Measurements from ENCODE around the gene NRIP1. TPM values are rescaled to one million over a fixed set of nuclear protein-coding genes. Genes with fewer than 3 reads are reported as not detected.

NRIP1 gene
- total and polyA plus RNA-seq, 4 experiments from 2014 or later, result 17.4 to 24.5 (median 22.1) TPM

DNA sequence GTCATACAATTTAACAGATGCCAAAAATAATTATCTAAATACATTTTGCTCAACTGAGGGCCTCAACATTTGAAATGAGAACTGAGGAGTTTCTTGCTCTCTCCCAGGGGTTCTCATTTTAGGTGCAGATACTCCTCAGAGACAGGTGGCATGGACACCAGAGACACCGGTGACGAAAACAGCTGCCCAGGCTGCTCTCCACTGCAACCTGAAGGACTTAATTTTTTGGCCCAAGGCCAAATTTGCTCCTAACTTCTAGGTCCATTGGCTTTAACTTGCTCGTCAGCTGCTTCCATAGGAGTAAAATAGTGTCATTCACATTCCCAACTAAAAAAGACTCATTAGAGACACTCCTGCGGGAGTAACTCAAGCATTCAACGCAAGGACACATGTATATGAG lies 87.0 kb downstream of the NRIP1 start:
- Histone ChIP-seq H3K27ac (ENCODE audit: low read depth, low read length) (no peak overlapping the region), H3K4me3 (ENCODE audit: low read length in 2 of 2) (no peak overlapping the region), H3K36me3 (ENCODE audit: insufficient read depth, low read length) (no peaks in the 10 kb centered on the region), H3K4me1 (ENCODE audit: insufficient read depth, low read length) (no peaks in the 10 kb centered on the region), H3K9me3 (ENCODE audit: control insufficient read depth in 1 of 2, low read length in 2 of 2) (no peaks in the 10 kb centered on the region), H3K27me3 (ENCODE audit: insufficient read depth, low read length) (no peaks in the 10 kb centered on the region)
- Mint-ChIP-seq H3K4me1 (peaks cover 0 to 3% (median under 1%) of the 10 kb centered on the region in 4 donors), H3K27me3 (no peaks in the 10 kb centered on the region), H3K4me3 (no peak overlapping the region), H3K9me3 (no peaks in the 10 kb centered on the region), H3K36me3 (peaks cover 0 to 5% of the 10 kb centered on the region in 2 donors), H3K27ac (no peak overlapping the region)
- CTCF ChIA-PET (ENCODE audit: partially characterized antibody), result no interaction called here
- no peak for DNase-seq
- intact Hi-C loops (cut with micrococcal nuclease), result no loop called here
- POLR2A ChIA-PET (ENCODE audit: partially characterized antibody), result no interaction called here

- intact Hi-C loops (cut with micrococcal nuclease), result no loop called here
These were observed 89.5 kb downstream of the NRIP1 start for GRCh38 chr21:14975136-14975919.

DNA sequence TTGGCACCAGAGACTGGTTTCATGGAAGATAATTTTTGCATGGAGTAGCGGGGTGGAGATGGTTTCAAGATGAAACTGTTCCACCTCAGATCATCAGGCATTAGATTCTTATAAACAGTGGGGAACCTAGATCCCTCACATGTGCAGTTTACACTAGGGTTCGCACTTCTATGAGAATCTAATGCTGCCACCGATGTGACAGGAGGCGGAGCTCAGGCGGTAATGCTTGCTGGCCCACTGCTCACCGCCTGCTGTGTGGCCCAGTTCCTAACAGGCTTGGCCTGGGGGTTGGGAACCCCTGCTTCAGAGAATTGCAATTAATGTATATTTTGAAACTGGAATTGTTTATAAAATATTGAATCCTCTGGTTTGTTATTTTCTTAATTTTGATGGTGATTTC lies 92.1 kb downstream of the NRIP1 start:
- Mint-ChIP-seq H3K27me3 (no peaks in the 10 kb centered on the region), H3K4me3 (no peak overlapping the region), H3K27ac (no peak overlapping the region), H3K36me3 (peaks cover 15 to 18% of the 10 kb centered on the region in 2 donors), H3K9me3 (no peaks in the 10 kb centered on the region), H3K4me1 (peaks cover 0 to 1% (median 0%) of the 10 kb centered on the region in 4 donors)
- no peaks in the 10 kb centered on the region for H3K4me1 ChIP-seq (ENCODE audit: insufficient read depth, low read length)
- peaks cover 6% of the 10 kb centered on the region for H3K36me3 ChIP-seq (ENCODE audit: insufficient read depth, low read length)
- DNase-seq, result no peak
- POLR2A ChIA-PET (ENCODE audit: partially characterized antibody), result no interaction called here
- no peak overlapping the region for H3K4me3 ChIP-seq (ENCODE audit: low read length in 2 of 2)
- H3K27me3 ChIP-seq (ENCODE audit: insufficient read depth, low read length), result no peaks in the 10 kb centered on the region
- H3K27ac ChIP-seq (ENCODE audit: low read depth, low read length), result no peak overlapping the region
- no peaks in the 10 kb centered on the region for H3K9me3 ChIP-seq (ENCODE audit: control insufficient read depth in 1 of 2, low read length in 2 of 2)
- intact Hi-C loops (cut with micrococcal nuclease), result no loop called here
- CTCF ChIA-PET (ENCODE audit: partially characterized antibody), result no interaction called here

More at GRCh38 chr21:14975136-14975919, 89.5 kb downstream of the NRIP1 start:
- ChIA-PET POLR2A (ENCODE audit: partially characterized antibody) (no interaction called here), CTCF (ENCODE audit: partially characterized antibody) (no interaction called here)
- Mint-ChIP-seq H3K9me3 (no peaks in the 10 kb centered on the region), H3K4me3 (no peak overlapping the region), H3K36me3 (no peaks in the 10 kb centered on the region), H3K27ac (peak overlapping the region in 1 of 7 donors; percentile 60), H3K4me1 (peaks cover 0 to 3% (median under 1%) of the 10 kb centered on the region in 4 donors), H3K27me3 (no peaks in the 10 kb centered on the region)
- Histone ChIP-seq H3K9me3 (ENCODE audit: control insufficient read depth in 1 of 2, low read length in 2 of 2) (no peaks in the 10 kb centered on the region), H3K4me1 (ENCODE audit: insufficient read depth, low read length) (no peaks in the 10 kb centered on the region), H3K4me3 (ENCODE audit: low read length in 2 of 2) (no peak overlapping the region), H3K27me3 (ENCODE audit: insufficient read depth, low read length) (no peaks in the 10 kb centered on the region), H3K36me3 (ENCODE audit: insufficient read depth, low read length) (no peaks in the 10 kb centered on the region), H3K27ac (ENCODE audit: low read depth, low read length) (no peak overlapping the region)
- no peak for DNase-seq

DNA sequence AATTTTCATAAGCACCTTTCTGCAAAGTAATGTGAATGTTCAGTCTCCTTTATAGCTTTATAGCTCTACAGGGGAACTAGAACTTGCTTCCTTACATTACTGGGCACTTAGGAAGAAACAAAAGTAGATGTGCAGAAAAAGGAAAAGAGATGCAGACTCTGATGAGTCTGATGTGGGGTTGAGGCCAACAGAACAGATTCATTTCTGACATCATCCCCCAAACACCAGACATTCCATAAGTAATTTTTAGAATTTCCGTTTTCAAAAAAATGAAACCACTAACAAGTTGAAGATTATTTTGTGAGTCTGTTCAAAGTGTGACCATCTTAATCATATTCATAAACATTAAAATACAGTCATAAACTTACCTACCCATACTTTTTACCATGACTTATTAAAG lies 96.0 kb downstream of the NRIP1 start:
- H3K4me3 ChIP-seq (ENCODE audit: low read length in 2 of 2), result no peak overlapping the region
- peaks cover 17% of the 10 kb centered on the region for H3K36me3 ChIP-seq (ENCODE audit: insufficient read depth, low read length)
- Mint-ChIP-seq H3K27me3 (no peaks in the 10 kb centered on the region), H3K4me3 (no peak overlapping the region), H3K9me3 (peaks cover 0 to 2% (median 0%) of the 10 kb centered on the region in 8 donors), H3K36me3 (peaks cover 27 to 35% of the 10 kb centered on the region in 2 donors), H3K4me1 (peaks cover 0 to 7% (median 0%) of the 10 kb centered on the region in 4 donors), H3K27ac (no peak overlapping the region)
- CTCF ChIA-PET (ENCODE audit: partially characterized antibody), result no interaction called here
- H3K27me3 ChIP-seq (ENCODE audit: insufficient read depth, low read length), result no peaks in the 10 kb centered on the region
- POLR2A ChIA-PET (ENCODE audit: partially characterized antibody), result no interaction called here
- no peaks in the 10 kb centered on the region for H3K9me3 ChIP-seq (ENCODE audit: control insufficient read depth in 1 of 2, low read length in 2 of 2)
- intact Hi-C loops (cut with micrococcal nuclease), result no loop called here
- no peak for DNase-seq
- H3K27ac ChIP-seq (ENCODE audit: low read depth, low read length), result no peak overlapping the region
- no peaks in the 10 kb centered on the region for H3K4me1 ChIP-seq (ENCODE audit: insufficient read depth, low read length)

GRCh38 chr21:14968029-14968428 lies 96.8 kb downstream of the NRIP1 start:
- H3K9me3 Mint-ChIP-seq, result peaks cover 0 to 2% (median 0%) of the 10 kb centered on the region in 8 donors
- Histone ChIP-seq H3K27ac (ENCODE audit: low read depth, low read length) (no peak overlapping the region), H3K4me1 (ENCODE audit: insufficient read depth, low read length) (no peaks in the 10 kb centered on the region), H3K4me3 (ENCODE audit: low read length in 2 of 2) (no peak overlapping the region), H3K27me3 (ENCODE audit: insufficient read depth, low read length) (no peaks in the 10 kb centered on the region), H3K36me3 (ENCODE audit: insufficient read depth, low read length) (peaks cover 17% of the 10 kb centered on the region), H3K9me3 (ENCODE audit: control insufficient read depth in 1 of 2, low read length in 2 of 2) (no peaks in the 10 kb centered on the region)
- POLR2A ChIA-PET (ENCODE audit: partially characterized antibody), result no interaction called here
- no peaks in the 10 kb centered on the region for H3K27me3 Mint-ChIP-seq
- no peak overlapping the region for H3K27ac Mint-ChIP-seq
- intact Hi-C loops (cut with micrococcal nuclease), result no loop called here
- H3K36me3 Mint-ChIP-seq, result peaks cover 27 to 35% of the 10 kb centered on the region in 2 donors
- H3K4me1 Mint-ChIP-seq, result peaks cover 0 to 7% (median 0%) of the 10 kb centered on the region in 4 donors
- CTCF ChIA-PET (ENCODE audit: partially characterized antibody), result no interaction called here
- H3K4me3 Mint-ChIP-seq, result no peak overlapping the region
- DNase-seq, result no peak

DNA sequence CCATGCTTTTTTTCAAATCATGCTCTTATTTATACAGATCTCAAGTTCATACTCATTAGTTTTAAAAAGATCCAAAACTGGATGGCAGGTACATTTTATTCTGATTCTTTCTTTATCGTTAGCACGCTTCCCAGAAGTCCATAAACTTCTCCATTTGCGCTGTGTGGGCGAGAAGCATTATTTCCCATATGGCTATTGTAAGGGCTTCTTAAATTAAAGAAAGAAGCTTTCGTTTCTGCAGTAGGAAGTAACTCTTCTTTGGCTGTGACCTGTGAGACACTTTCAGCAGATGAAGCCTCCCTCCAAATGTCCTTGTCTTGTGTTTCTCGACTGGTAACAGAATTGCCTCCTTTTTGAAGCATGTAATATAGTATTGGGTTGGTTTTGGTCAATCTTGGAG lies 100.2 kb downstream of the NRIP1 start:
- intact Hi-C loops (cut with micrococcal nuclease), result no loop called here
- Mint-ChIP-seq H3K27me3 (no peaks in the 10 kb centered on the region), H3K9me3 (peaks cover 0 to 2% (median 0%) of the 10 kb centered on the region in 8 donors), H3K27ac (no peak overlapping the region), H3K36me3 (peaks cover 25 to 34% of the 10 kb centered on the region in 2 donors), H3K4me1 (peaks cover 0 to 7% (median 0%) of the 10 kb centered on the region in 4 donors), H3K4me3 (no peak overlapping the region)
- Histone ChIP-seq H3K4me1 (ENCODE audit: insufficient read depth, low read length) (no peaks in the 10 kb centered on the region), H3K36me3 (ENCODE audit: insufficient read depth, low read length) (peaks cover 17% of the 10 kb centered on the region), H3K9me3 (ENCODE audit: control insufficient read depth in 1 of 2, low read length in 2 of 2) (no peaks in the 10 kb centered on the region), H3K4me3 (ENCODE audit: low read length in 2 of 2) (no peak overlapping the region), H3K27ac (ENCODE audit: low read depth, low read length) (no peak overlapping the region), H3K27me3 (ENCODE audit: insufficient read depth, low read length) (no peaks in the 10 kb centered on the region)
- CTCF ChIA-PET (ENCODE audit: partially characterized antibody), result no interaction called here
- no peak for DNase-seq
- POLR2A ChIA-PET (ENCODE audit: partially characterized antibody), result no interaction called here

DNA sequence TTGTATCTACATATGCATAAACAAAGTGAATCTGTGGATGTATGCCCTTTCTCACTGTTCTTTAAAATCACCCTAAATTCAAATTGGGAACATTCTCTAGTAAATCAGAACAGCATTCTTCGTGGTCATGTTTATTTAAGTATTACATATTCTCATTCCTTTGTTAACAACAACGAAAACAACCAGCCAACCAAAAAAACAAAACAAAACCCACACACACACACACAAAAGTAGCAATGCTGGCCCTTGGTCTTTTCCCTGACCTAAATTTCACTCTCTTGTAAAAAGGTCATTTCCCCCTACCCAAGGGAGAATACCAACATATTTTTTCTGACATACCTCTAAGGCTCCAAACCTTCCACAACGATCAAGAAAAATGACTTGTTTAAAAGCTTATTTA lies 102.6 kb downstream of the NRIP1 start:
- no peak for DNase-seq
- intact Hi-C loops (cut with micrococcal nuclease), result no loop called here
- Histone ChIP-seq H3K4me1 (ENCODE audit: insufficient read depth, low read length) (no peaks in the 10 kb centered on the region), H3K36me3 (ENCODE audit: insufficient read depth, low read length) (peaks cover 6% of the 10 kb centered on the region), H3K27me3 (ENCODE audit: insufficient read depth, low read length) (no peaks in the 10 kb centered on the region), H3K4me3 (ENCODE audit: low read length in 2 of 2) (no peak overlapping the region), H3K9me3 (ENCODE audit: control insufficient read depth in 1 of 2, low read length in 2 of 2) (no peaks in the 10 kb centered on the region), H3K27ac (ENCODE audit: low read depth, low read length) (no peak overlapping the region)
- Mint-ChIP-seq H3K36me3 (peaks cover 8 to 15% of the 10 kb centered on the region in 2 donors), H3K27ac (peak overlapping the region in 1 of 7 donors; percentile 5), H3K4me1 (peaks cover 0 to 7% (median 0%) of the 10 kb centered on the region in 4 donors), H3K4me3 (no peak overlapping the region), H3K27me3 (no peaks in the 10 kb centered on the region), H3K9me3 (peaks cover 0 to 2% (median 0%) of the 10 kb centered on the region in 8 donors)
- ChIA-PET POLR2A (ENCODE audit: partially characterized antibody) (no interaction called here), CTCF (ENCODE audit: partially characterized antibody) (no interaction called here)
